ENCODE measurements around the gene GPR137.

GRCh38 chr11:64244966-64245365, 40.7 kb upstream of the GPR137 start:
- TF ChIP-seq POLR2AphosphoS5 (IDR thresholded peaks at IDR 0.05) (no peak), CTCF (IDR thresholded peaks at IDR 0.05) (no peak), POLR2A (IDR thresholded peaks at IDR 0.05) (no peak)
